ENCODE measurements around the gene GLRX3. TPM values are rescaled to one million over a fixed set of nuclear protein-coding genes. Genes with fewer than 3 reads are reported as not detected.
A peak's percentile ranks its signal among the peaks of the same experiment; 100 is the strongest.

The GLRX3 gene
- total and polyA plus RNA-seq, 2 of the 13 experiments (the other 11 are each of a cell fraction or from before 2014, with no cell fraction given): 91.4 to 135 TPM

- TF ChIP-seq KMT2A (CRISPR knock-in tag; IDR thresholded peaks at IDR 0.05) (0 out of 2 replicates have a peak, but pooled peaks have one; percentile 37), POLR2G (IDR thresholded peaks at IDR 0.05; ENCODE audit: low read depth, low read length) (peak; percentile 57; the same call in 1 of the 2 replicates), ZNF709 (CRISPR knock-in tag; IDR thresholded peaks at IDR 0.05) (no peak; the same call in 1 of the 2 replicates), HNRNPH1 (optimal IDR thresholded peaks at IDR 0.05; ENCODE audit: low read depth, low read length) (no peak), SMYD3 (CRISPR knock-in tag; IDR thresholded peaks at IDR 0.05) (no peak), PAXIP1 (CRISPR knock-in tag; conservative IDR thresholded peaks at IDR 0.05) (no peak; the same call in 1 of the 2 replicates), MAZ (IDR thresholded peaks at IDR 0.05; ENCODE audit: borderline replicate concordance, low read depth, low read length) (no peak), MAZ (CRISPR knock-in tag; IDR thresholded peaks at IDR 0.05; ENCODE audit: low read depth) (peak; percentile 43; the same call in 1 of the 2 replicates), ZNF496 (CRISPR knock-in tag; IDR thresholded peaks at IDR 0.05; ENCODE audit: insufficient replicate concordance) (no peak), KLF15 (CRISPR knock-in tag; IDR thresholded peaks at IDR 0.05; ENCODE audit: borderline replicate concordance) (no peak), TP53 (CRISPR knock-in tag; conservative IDR thresholded peaks at IDR 0.05) (no peak), ARNT2 (CRISPR knock-in tag; IDR thresholded peaks at IDR 0.05; ENCODE audit: low read depth) (peak; percentile 74; the same call in 1 of the 2 replicates), MIER3 (CRISPR knock-in tag; IDR thresholded peaks at IDR 0.05; ENCODE audit: borderline replicate concordance) (no peak)
- TF ChIP-seq, protein P1, sequence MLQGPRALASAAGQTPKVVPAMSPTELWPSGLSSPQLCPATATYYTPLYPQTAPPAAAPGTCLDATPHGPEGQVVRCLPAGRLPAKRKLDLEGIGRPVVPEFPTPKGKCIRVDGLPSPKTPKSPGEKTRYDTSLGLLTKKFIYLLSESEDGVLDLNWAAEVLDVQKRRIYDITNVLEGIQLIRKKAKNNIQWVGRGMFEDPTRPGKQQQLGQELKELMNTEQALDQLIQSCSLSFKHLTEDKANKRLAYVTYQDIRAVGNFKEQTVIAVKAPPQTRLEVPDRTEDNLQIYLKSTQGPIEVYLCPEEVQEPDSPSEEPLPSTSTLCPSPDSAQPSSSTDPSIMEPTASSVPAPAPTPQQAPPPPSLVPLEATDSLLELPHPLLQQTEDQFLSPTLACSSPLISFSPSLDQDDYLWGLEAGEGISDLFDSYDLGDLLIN (CRISPR knock-in tag; IDR thresholded peaks at IDR 0.05; ENCODE audit: borderline replicate concordance): 0 out of 2 replicates have a peak, but pooled peaks have one; percentile 42
- TF ChIP-seq, protein P2, sequence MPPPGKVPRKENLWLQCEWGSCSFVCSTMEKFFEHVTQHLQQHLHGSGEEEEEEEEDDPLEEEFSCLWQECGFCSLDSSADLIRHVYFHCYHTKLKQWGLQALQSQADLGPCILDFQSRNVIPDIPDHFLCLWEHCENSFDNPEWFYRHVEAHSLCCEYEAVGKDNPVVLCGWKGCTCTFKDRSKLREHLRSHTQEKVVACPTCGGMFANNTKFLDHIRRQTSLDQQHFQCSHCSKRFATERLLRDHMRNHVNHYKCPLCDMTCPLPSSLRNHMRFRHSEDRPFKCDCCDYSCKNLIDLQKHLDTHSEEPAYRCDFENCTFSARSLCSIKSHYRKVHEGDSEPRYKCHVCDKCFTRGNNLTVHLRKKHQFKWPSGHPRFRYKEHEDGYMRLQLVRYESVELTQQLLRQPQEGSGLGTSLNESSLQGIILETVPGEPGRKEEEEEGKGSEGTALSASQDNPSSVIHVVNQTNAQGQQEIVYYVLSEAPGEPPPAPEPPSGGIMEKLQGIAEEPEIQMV (CRISPR knock-in tag; IDR thresholded peaks at IDR 0.05; ENCODE audit: low read depth): peak; percentile 43; the same call in 1 of the 2 replicates
- TF ChIP-seq, protein P3, sequence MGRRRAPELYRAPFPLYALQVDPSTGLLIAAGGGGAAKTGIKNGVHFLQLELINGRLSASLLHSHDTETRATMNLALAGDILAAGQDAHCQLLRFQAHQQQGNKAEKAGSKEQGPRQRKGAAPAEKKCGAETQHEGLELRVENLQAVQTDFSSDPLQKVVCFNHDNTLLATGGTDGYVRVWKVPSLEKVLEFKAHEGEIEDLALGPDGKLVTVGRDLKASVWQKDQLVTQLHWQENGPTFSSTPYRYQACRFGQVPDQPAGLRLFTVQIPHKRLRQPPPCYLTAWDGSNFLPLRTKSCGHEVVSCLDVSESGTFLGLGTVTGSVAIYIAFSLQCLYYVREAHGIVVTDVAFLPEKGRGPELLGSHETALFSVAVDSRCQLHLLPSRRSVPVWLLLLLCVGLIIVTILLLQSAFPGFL (CRISPR knock-in tag; IDR thresholded peaks at IDR 0.05): no peak
- TF ChIP-seq, protein P4, sequence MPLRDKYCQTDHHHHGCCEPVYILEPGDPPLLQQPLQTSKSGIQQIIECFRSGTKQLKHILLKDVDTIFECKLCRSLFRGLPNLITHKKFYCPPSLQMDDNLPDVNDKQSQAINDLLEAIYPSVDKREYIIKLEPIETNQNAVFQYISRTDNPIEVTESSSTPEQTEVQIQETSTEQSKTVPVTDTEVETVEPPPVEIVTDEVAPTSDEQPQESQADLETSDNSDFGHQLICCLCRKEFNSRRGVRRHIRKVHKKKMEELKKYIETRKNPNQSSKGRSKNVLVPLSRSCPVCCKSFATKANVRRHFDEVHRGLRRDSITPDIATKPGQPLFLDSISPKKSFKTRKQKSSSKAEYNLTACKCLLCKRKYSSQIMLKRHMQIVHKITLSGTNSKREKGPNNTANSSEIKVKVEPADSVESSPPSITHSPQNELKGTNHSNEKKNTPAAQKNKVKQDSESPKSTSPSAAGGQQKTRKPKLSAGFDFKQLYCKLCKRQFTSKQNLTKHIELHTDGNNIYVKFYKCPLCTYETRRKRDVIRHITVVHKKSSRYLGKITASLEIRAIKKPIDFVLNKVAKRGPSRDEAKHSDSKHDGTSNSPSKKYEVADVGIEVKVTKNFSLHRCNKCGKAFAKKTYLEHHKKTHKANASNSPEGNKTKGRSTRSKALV (CRISPR knock-in tag; IDR thresholded peaks at IDR 0.05): peak; percentile 94
Observed at GRCh38 chr10:130190055-130190736, 54.0 kb downstream of the GLRX3 start (continued).

Data from HepG2 (cell line).